Hematopoietic multipotent progenitor cell treated with erythropoietin and hydrocortisone succinate and interleukin-3 and kit ligand, for 6 days (in vitro differentiated cells): Measurements from ENCODE around the gene MUC16.

Experiments
- DNase-seq: peaks from one replicate; pipeline ENCODE4 v3.0.0-alpha.2; 2015

Gene MUC16

GRCh38 chr19:9008667-9009066 lies 1.5 kb downstream of the MUC16 start:
- DNase-seq: no peak

- no peak for DNase-seq
Observed at GRCh38 chr19:9000933-9001332, 9.3 kb downstream of the MUC16 start.

- peak; percentile 42 for DNase-seq
Observed at GRCh38 chr19:8988204-8988603, 22.0 kb downstream of the MUC16 start.

- DNase-seq: no peak
Observed at GRCh38 chr19:8986296-8986695, 23.9 kb downstream of the MUC16 start.

- DNase-seq: peak; percentile 74
Observed at GRCh38 chr19:8973501-8974091, 36.6 kb downstream of the MUC16 start.

- peak; percentile 22 for DNase-seq
Observed at GRCh38 chr19:8965887-8966286, 44.3 kb downstream of the MUC16 start.
